ENCODE data around the gene DENND1B. TPM values are rescaled to one million over a fixed set of nuclear protein-coding genes. Genes with fewer than 3 reads are reported as not detected.

The DENND1B gene
- total RNA-seq, 1 donor from 2014 or later: 17.2 TPM

GRCh38 chr1:197485790-197486189 is 289.5 kb downstream of the DENND1B start:
- H3K4me3 ChIP-seq: no peak overlapping the region
- DNase-seq (ENCODE audit: extremely low spot score in 2 of 2): no peak
- no peaks in the 10 kb centered on the region for H3K9me3 ChIP-seq
- H3K27ac ChIP-seq: no peak overlapping the region
- intact Hi-C loops (cut with DNase I): no loop called here
- H3K36me3 ChIP-seq: no peaks in the 10 kb centered on the region
- no peaks in the 10 kb centered on the region for H3K27me3 ChIP-seq
- H3K4me1 ChIP-seq: no peaks in the 10 kb centered on the region
- TF ChIP-seq POLR2AphosphoS5 (IDR thresholded peaks at IDR 0.05; ENCODE audit: insufficient read depth in 1 of 2, low read depth in 1 of 2): no peak
- TF ChIP-seq POLR2A (IDR thresholded peaks at IDR 0.05): no peak
- no peak for TF ChIP-seq CTCF (IDR thresholded peaks at IDR 0.05)

- no peaks in the 10 kb centered on the region for H3K27me3 ChIP-seq
- intact Hi-C loops (cut with DNase I): no loop called here
- no peak for DNase-seq (ENCODE audit: extremely low spot score in 2 of 2)
- no peaks in the 10 kb centered on the region for H3K36me3 ChIP-seq
- no peaks in the 10 kb centered on the region for H3K4me1 ChIP-seq
- no peaks in the 10 kb centered on the region for H3K9me3 ChIP-seq
- H3K4me3 ChIP-seq: no peak overlapping the region
- no peak overlapping the region for H3K27ac ChIP-seq
- no peak for TF ChIP-seq CTCF (IDR thresholded peaks at IDR 0.05)
- no peak for TF ChIP-seq POLR2AphosphoS5 (IDR thresholded peaks at IDR 0.05; ENCODE audit: insufficient read depth in 1 of 2, low read depth in 1 of 2)
- no peak for TF ChIP-seq POLR2A (IDR thresholded peaks at IDR 0.05)
Measured at GRCh38 chr1:197481101-197481500, 294.2 kb downstream of the DENND1B start.

- no peaks in the 10 kb centered on the region for H3K27me3 ChIP-seq
- no peak overlapping the region for H3K4me3 ChIP-seq
- H3K36me3 ChIP-seq: no peaks in the 10 kb centered on the region
- no peak for DNase-seq (ENCODE audit: extremely low spot score in 2 of 2)
- H3K27ac ChIP-seq: no peak overlapping the region
- H3K4me1 ChIP-seq: no peaks in the 10 kb centered on the region
- TF ChIP-seq CTCF (IDR thresholded peaks at IDR 0.05): no peak
- TF ChIP-seq POLR2A (IDR thresholded peaks at IDR 0.05): no peak
- no peak for TF ChIP-seq POLR2AphosphoS5 (IDR thresholded peaks at IDR 0.05; ENCODE audit: insufficient read depth in 1 of 2, low read depth in 1 of 2)
- intact Hi-C loops (cut with DNase I): no loop called here
- H3K9me3 ChIP-seq: no peaks in the 10 kb centered on the region
Measured at GRCh38 chr1:197480446-197480845, 294.8 kb downstream of the DENND1B start.

- no peaks in the 10 kb centered on the region for H3K27me3 ChIP-seq
- H3K4me1 ChIP-seq: no peaks in the 10 kb centered on the region
- no peaks in the 10 kb centered on the region for H3K36me3 ChIP-seq
- H3K4me3 ChIP-seq: no peak overlapping the region
- intact Hi-C loops (cut with DNase I): no loop called here
- H3K27ac ChIP-seq: no peak overlapping the region
- no peak for DNase-seq (ENCODE audit: extremely low spot score in 2 of 2)
- H3K9me3 ChIP-seq: no peaks in the 10 kb centered on the region
- TF ChIP-seq CTCF (IDR thresholded peaks at IDR 0.05) (no peak), POLR2AphosphoS5 (IDR thresholded peaks at IDR 0.05; ENCODE audit: insufficient read depth in 1 of 2, low read depth in 1 of 2) (no peak), POLR2A (IDR thresholded peaks at IDR 0.05) (no peak)
Measured at GRCh38 chr1:197472141-197472540, 303.1 kb downstream of the DENND1B start.

GRCh38 chr1:197471248-197471985 is 303.9 kb downstream of the DENND1B start:
- H3K27me3 ChIP-seq: no peaks in the 10 kb centered on the region
- no peak overlapping the region for H3K4me3 ChIP-seq
- no peak for DNase-seq (ENCODE audit: extremely low spot score in 2 of 2)
- TF ChIP-seq POLR2A (IDR thresholded peaks at IDR 0.05) (no peak), CTCF (IDR thresholded peaks at IDR 0.05) (no peak), POLR2AphosphoS5 (IDR thresholded peaks at IDR 0.05; ENCODE audit: insufficient read depth in 1 of 2, low read depth in 1 of 2) (no peak)
- H3K9me3 ChIP-seq: no peaks in the 10 kb centered on the region
- no peaks in the 10 kb centered on the region for H3K36me3 ChIP-seq
- H3K4me1 ChIP-seq: no peaks in the 10 kb centered on the region
- no peak overlapping the region for H3K27ac ChIP-seq
- intact Hi-C loops (cut with DNase I): no loop called here
